NT2/D1 (cell line): Measurements from ENCODE around the gene SIGLEC12.

Source experiments
- DNase-seq: peaks from one replicate; pipeline ENCODE4 v3.0.0-alpha.2; 2011; ENCODE audit warnings: low read depth, low spot score
- H3K27me3 ChIP-seq: 2 replicates; pipeline ENCODE4 v1.6.0; 2011; ENCODE audit warnings: mild to moderate bottlenecking; ENCODE audit not compliant: insufficient read length, insufficient read depth
- H3K36me3 ChIP-seq: 2 replicates; pipeline ENCODE4 v1.6.1; 2011; ENCODE audit warnings: mild to moderate bottlenecking, low read length, mixed read lengths; ENCODE audit not compliant: insufficient read depth, insufficient read length
- H3K4me1 ChIP-seq: 2 replicates; pipeline ENCODE4 v1.5.1; 2011; ENCODE audit not compliant: insufficient read depth, insufficient read length
- H3K4me3 ChIP-seq: 2 replicates; pipeline ENCODE4 v1.5.1; 2011; ENCODE audit warnings: low read depth; ENCODE audit not compliant: insufficient read length
- H3K9ac ChIP-seq: 2 replicates; pipeline ENCODE4 v1.6.0; 2011; ENCODE audit warnings: low read depth; ENCODE audit not compliant: insufficient read length
- H3K9me3 ChIP-seq: 2 replicates; pipeline ENCODE4 v1.5.1; 2011; ENCODE audit warnings: mild to moderate bottlenecking, low read length; ENCODE audit not compliant: insufficient read depth
- SUZ12 ChIP-seq: IDR thresholded peaks from 2 replicates; pipeline ENCODE4 v1.6.1; 2011; ENCODE audit not compliant: insufficient read length, insufficient read depth; ENCODE audit errors: extremely low read depth
- YY1 ChIP-seq: IDR thresholded peaks from 2 replicates; pipeline ENCODE4 v1.6.1; 2011; ENCODE audit not compliant: insufficient read length, insufficient read depth
- ZNF274 ChIP-seq: IDR thresholded peaks from 2 replicates; pipeline ENCODE4 v1.6.1; 2011; ENCODE audit warnings: mild to moderate bottlenecking, low read depth, low read length

SIGLEC12 gene

GRCh38 chr19:51490676-51491075 is 10.9 kb downstream of the SIGLEC12 start:
- no peaks in the 10 kb centered on the region for H3K36me3 ChIP-seq
- TF ChIP-seq SUZ12 (no peak), ZNF274 (no peak), YY1 (no peak)
- peaks cover 25% of the 10 kb centered on the region for H3K27me3 ChIP-seq
- H3K9me3 ChIP-seq: no peaks in the 10 kb centered on the region
- no peak overlapping the region for H3K4me3 ChIP-seq
- DNase-seq: no peak
- H3K4me1 ChIP-seq: no peaks in the 10 kb centered on the region
- H3K9ac ChIP-seq: no peak overlapping the region

- DNase-seq: no peak
- no peaks in the 10 kb centered on the region for H3K36me3 ChIP-seq
- peaks cover 37% of the 10 kb centered on the region for H3K27me3 ChIP-seq
- no peaks in the 10 kb centered on the region for H3K4me1 ChIP-seq
- no peak for TF ChIP-seq SUZ12
- no peak overlapping the region for H3K4me3 ChIP-seq
- no peaks in the 10 kb centered on the region for H3K9me3 ChIP-seq
- no peak overlapping the region for H3K9ac ChIP-seq
Measured at GRCh38 chr19:51489113-51489512, 12.5 kb downstream of the SIGLEC12 start.

- no peak for DNase-seq
- no peaks in the 10 kb centered on the region for H3K36me3 ChIP-seq
- H3K4me3 ChIP-seq: no peak overlapping the region
- TF ChIP-seq SUZ12: no peak
- peaks cover 38% of the 10 kb centered on the region for H3K27me3 ChIP-seq
- no peaks in the 10 kb centered on the region for H3K4me1 ChIP-seq
- no peaks in the 10 kb centered on the region for H3K9me3 ChIP-seq
- H3K9ac ChIP-seq: no peak overlapping the region
Measured at GRCh38 chr19:51488491-51488890, 13.1 kb downstream of the SIGLEC12 start.

GRCh38 chr19:51485960-51486660 is 15.5 kb downstream of the SIGLEC12 start:
- Histone ChIP-seq H3K9ac (no peak overlapping the region), H3K4me1 (no peaks in the 10 kb centered on the region), H3K9me3 (no peaks in the 10 kb centered on the region), H3K4me3 (no peak overlapping the region), H3K36me3 (no peaks in the 10 kb centered on the region), H3K27me3 (peaks cover 45% of the 10 kb centered on the region)
- DNase-seq: no peak
- TF ChIP-seq YY1 (no peak), SUZ12 (no peak), ZNF274 (no peak)

GRCh38 chr19:51480590-51480989 is 21.0 kb downstream of the SIGLEC12 start:
- Histone ChIP-seq H3K27me3 (peaks cover 54% of the 10 kb centered on the region), H3K4me3 (no peak overlapping the region), H3K4me1 (no peaks in the 10 kb centered on the region), H3K9me3 (no peaks in the 10 kb centered on the region), H3K36me3 (no peaks in the 10 kb centered on the region), H3K9ac (no peak overlapping the region)
- no peak for TF ChIP-seq ZNF274
- no peak for TF ChIP-seq SUZ12
- no peak for TF ChIP-seq YY1
- DNase-seq: peak; percentile 8

GRCh38 chr19:51479531-51480331 is 21.9 kb downstream of the SIGLEC12 start:
- Histone ChIP-seq H3K36me3 (no peaks in the 10 kb centered on the region), H3K9me3 (no peaks in the 10 kb centered on the region), H3K27me3 (peaks cover 45% of the 10 kb centered on the region), H3K9ac (no peak overlapping the region), H3K4me3 (no peak overlapping the region), H3K4me1 (no peaks in the 10 kb centered on the region)
- no peak for TF ChIP-seq SUZ12
- no peak for DNase-seq

- Histone ChIP-seq H3K27me3 (peaks cover 34% of the 10 kb centered on the region), H3K4me3 (no peak within 1 kb of the TSS), H3K4me1 (no peaks in the 10 kb centered on the region), H3K36me3 (no peaks in the 10 kb centered on the region), H3K9ac (no peak within 1 kb of the TSS), H3K9me3 (no peaks in the 10 kb centered on the region)
- TF ChIP-seq YY1 (no peak), ZNF274 (no peak), SUZ12 (no peak)
- DNase-seq: no peak
Measured at GRCh38 chr19:51478381-51479234, 23.0 kb downstream of the SIGLEC12 start, which contains the start of gene CEACAM18. Gene CEACAM18, plus strand, starts transcription at chr19:51478539.
